ENCODE results near the gene TICAM1.

Gene TICAM1

DNA sequence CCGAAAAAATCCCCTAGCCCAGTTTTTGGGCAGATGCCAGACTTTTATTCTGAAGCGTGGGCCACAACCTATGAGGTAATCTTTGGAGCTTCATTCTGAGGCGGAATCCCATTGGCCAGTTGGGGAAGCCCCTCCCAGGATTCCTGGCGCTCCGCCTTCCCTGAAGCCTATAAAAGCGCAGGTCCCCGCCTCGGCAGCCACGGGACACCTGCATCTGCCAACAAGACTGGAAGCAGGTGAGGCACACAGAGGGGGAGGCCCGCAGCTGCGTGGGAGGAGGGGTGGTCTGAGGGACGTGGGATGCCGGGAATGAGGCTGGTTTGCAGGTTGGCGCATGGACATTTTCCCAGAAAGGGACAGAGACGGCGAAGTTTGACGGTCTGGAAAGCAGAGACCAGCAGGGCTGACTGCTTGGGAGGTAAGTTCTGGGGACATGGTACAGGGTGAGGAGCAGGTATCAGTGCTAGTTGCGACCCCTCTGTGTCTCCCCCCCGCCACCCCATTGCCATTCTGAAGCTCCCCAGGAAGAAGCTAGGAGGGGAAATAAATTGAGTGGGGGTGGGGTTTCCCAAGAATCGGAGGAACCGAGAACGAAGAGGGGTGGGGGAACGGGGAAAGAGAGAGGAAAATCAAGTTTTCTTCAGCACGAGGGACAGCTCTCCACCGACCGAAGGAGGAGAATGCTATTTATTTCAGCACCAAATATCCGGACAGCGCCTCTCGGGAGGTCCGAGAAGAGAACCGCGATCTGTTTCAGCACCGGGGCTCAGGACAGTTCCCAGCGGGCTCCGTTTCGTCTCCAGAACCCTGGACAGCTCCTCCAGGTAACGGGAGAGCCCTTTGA, 62.4 kb downstream of the TICAM1 start:
- DNase-seq = peak; percentile 40 to 70 (median 56)
